Kidney (tissue), 14 donors: ENCODE results near the gene IGFBP6. TPM values are rescaled to one million over a fixed set of nuclear protein-coding genes. Genes with fewer than 3 reads are reported as not detected.
"Not testable (repeated sequence)": the region's sequence is repeated elsewhere in the genome, so short reads cannot be mapped to it uniquely, and the experiment has no call there.

Source experiments
- DNase-seq, 5 donors: peaks; one replicate each; pipeline ENCODE4 v3.0.0-alpha.2; 2013 to 2020
- FAIRE-seq: peaks from 2 replicates; lab custom pipeline; 2012; peaks lifted over from hg19 to GRCh38; lab: Jason Lieb, UNC
- H3K27ac ChIP-seq, 2 donors: one replicate each; pipeline ENCODE4 v1.7.0; 2013; ENCODE audit warnings: low read depth in 2 of 2, low read length in 2 of 2, inconsistent platforms in 1 of 2
- H3K27me3 ChIP-seq: one replicate; pipeline ENCODE4 v1.7.1; 2013; ENCODE audit warnings: low read length, inconsistent platforms; ENCODE audit not compliant: control insufficient read depth, insufficient read depth
- H3K36me3 ChIP-seq, 3 donors: one replicate each; pipeline versions ENCODE4 v1.7.0 to v1.7.1; 2013; ENCODE audit warnings: low read length in 3 of 3, control low read depth in 1 of 3, inconsistent platforms in 1 of 3; ENCODE audit not compliant: insufficient read depth in 3 of 3, control insufficient read depth in 2 of 3
- H3K4me1 ChIP-seq, 3 donors: one replicate each; pipeline versions ENCODE4 v1.7.0 to v1.7.1; 2013; ENCODE audit warnings: low read length in 3 of 3, inconsistent platforms in 1 of 3, low read depth in 1 of 3; ENCODE audit not compliant: control insufficient read depth in 2 of 3, insufficient read depth in 2 of 3
- H3K4me3 ChIP-seq, 3 donors: one replicate each; pipeline versions ENCODE4 v1.7.0 to v1.8.1; 2013; ENCODE audit warnings: low read length in 3 of 3, control low read depth in 1 of 3, inconsistent platforms in 1 of 3
- H3K9ac ChIP-seq, 3 donors: one replicate each; pipeline versions ENCODE4 v1.7.0 to v1.7.1; 2013; ENCODE audit warnings: low read length in 3 of 3, control low read depth in 1 of 3, inconsistent platforms in 1 of 3
- H3K9me3 ChIP-seq, 3 donors: one replicate each; pipeline versions ENCODE4 v1.7.0 to v1.7.1; 2013; ENCODE audit warnings: low read length in 3 of 3, control low read depth in 1 of 3, inconsistent platforms in 1 of 3; ENCODE audit not compliant: control insufficient read depth in 2 of 3, insufficient read depth in 1 of 3
- intact Hi-C: fragments of 100-400 bp; cut with DNase I; formaldehyde crosslinking; loops from one replicate; pipeline ENCODE4 v1.11.1; 2022
- polyA plus RNA-seq: library from polyadenylated mRNA; stranded (reverse); fragments of 350-450 nt; fragmentation: Illumina TruSeq; extraction: RNeasy Lipid Tissue Mini Kit (QIAGEN cat#74804); gene quantifications from one replicate; pipeline ENCODE4 v1.2.3, GENCODE V29; 2014; ENCODE audit warnings: low read depth, low replicate concordance; ENCODE audit not compliant: insufficient read depth
- total RNA-seq: library from RNA; stranded (reverse); fragmentation: NEBNext Ultra II Directional; extraction: Animal tissue kit (Norgen Biotek cat#: 25700); gene quantifications from one replicate; pipeline ENCODE4 v1.2.1, GENCODE V29; 2021
- TF ChIP-seq, protein P1 (sequence below): IDR thresholded peaks from 3 replicates; pipeline ENCODE4 v1.5.1; 2012; ENCODE audit warnings: mild to moderate bottlenecking, moderate library complexity, borderline replicate concordance; ENCODE audit not compliant: insufficient read depth; ENCODE audit errors: extremely low read depth
- donor health status: control.
- donor health status: control.
- donor health status: control.
- donor health status: control.
- donor health status: control.
- donor health status: DM: yes; HTN: yes; CAD: no.
- donor health status: Normal renal cell carcinoma (clear cell type).

IGFBP6 gene
- total and polyA plus RNA-seq, 2 donors from 2014 or later: 57.3 to 203 TPM

DNA sequence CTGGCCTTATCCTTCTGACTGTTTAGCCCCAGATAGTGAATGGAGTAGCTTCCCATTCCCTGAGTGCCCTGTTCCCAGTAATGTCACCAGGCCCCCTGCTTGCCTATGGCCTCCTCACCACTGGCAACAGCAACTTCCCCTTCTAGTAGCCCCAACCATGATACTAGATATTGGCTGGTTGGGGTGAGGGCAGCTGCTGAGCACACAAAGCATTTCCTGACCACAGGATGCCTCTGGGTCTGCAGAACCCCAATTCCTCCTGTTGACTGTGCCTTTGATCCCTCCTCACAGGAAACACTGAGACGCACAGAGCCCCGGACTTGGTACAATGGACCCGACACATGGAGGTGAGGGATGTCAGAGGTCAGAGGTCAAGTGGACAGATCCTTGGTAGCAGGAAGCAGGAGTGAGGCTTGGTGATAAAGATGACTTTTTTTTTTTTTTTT is 6.4 kb downstream of the IGFBP6 start:
- TF ChIP-seq, protein P1, sequence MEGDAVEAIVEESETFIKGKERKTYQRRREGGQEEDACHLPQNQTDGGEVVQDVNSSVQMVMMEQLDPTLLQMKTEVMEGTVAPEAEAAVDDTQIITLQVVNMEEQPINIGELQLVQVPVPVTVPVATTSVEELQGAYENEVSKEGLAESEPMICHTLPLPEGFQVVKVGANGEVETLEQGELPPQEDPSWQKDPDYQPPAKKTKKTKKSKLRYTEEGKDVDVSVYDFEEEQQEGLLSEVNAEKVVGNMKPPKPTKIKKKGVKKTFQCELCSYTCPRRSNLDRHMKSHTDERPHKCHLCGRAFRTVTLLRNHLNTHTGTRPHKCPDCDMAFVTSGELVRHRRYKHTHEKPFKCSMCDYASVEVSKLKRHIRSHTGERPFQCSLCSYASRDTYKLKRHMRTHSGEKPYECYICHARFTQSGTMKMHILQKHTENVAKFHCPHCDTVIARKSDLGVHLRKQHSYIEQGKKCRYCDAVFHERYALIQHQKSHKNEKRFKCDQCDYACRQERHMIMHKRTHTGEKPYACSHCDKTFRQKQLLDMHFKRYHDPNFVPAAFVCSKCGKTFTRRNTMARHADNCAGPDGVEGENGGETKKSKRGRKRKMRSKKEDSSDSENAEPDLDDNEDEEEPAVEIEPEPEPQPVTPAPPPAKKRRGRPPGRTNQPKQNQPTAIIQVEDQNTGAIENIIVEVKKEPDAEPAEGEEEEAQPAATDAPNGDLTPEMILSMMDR: no peak
- DNase-seq (no peak), FAIRE-seq (no peak)
- Histone ChIP-seq H3K36me3 (no peaks in the 10 kb centered on the region), H3K4me1 (peaks cover 3 to 24% (median 21%) of the 10 kb centered on the region in 3 donors), H3K9ac (no peak overlapping the region), H3K9me3 (no peaks in the 10 kb centered on the region), H3K27ac (peak overlapping the region in 1 of 2 donors; percentile 67), H3K4me3 (no peak overlapping the region), H3K27me3 (no peaks in the 10 kb centered on the region)
- intact Hi-C loops: no loop called here

DNA sequence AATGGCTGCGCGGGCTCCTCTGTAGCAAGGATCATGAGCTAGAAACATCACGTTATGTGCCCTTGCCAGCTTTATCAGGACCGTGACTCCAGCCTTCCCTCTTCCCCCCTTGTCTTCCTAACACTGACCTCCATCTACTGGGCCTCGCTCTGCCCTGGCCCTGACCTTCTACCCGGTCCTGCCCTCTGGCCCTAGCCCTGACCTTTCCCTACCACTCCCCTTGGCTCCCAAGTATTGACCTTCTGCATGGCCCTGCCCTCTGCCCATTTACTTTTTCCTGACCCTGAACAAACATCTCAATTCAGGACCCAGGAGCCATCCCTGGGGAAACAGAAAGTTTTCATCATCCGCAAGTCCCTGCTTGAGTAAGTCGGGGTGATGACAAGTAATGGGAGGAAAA is 7.8 kb downstream of the IGFBP6 start:
- FAIRE-seq (no peak), DNase-seq (no peak)
- TF ChIP-seq, protein P1: no peak
- Histone ChIP-seq H3K9me3 (no peaks in the 10 kb centered on the region), H3K27ac (no peak overlapping the region), H3K4me3 (no peak overlapping the region), H3K27me3 (no peaks in the 10 kb centered on the region), H3K4me1 (peaks cover 0 to 21% (median 17%) of the 10 kb centered on the region in 3 donors), H3K36me3 (no peaks in the 10 kb centered on the region), H3K9ac (no peak overlapping the region)
- intact Hi-C loops: no loop called here

DNA sequence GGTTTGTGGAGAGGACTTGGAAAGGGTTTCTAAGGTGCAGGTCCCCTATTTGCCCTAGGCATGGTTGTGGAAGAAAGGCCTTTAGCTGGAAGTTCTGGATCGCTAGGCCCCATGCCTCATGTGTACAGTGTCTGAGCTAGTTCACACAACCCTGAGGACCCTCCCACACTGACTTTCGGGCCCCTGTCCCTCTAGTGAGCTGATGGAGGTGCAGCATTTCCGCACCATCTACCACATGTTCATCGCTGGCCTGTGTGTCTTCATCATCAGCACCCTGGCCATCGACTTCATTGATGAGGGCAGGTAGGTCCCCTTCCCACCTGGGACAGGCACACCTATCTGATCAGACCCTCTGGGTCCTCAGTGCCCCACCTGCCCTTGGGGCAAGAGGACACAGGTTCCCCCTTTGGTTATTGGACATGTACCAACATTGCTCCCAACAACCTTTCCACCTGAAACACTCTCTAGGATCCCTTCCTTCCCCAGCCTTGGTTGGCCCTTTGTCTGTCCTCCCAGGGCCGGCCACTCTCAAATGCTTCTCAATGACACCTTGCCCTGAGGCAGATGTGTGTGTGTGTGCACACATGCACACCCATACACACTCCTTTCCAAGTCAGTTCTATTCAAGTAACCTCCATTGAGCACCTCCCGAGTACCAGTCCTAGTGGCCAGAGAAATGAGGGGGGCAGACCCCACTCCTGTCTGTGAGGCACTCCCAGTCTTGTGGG is 8.4 kb downstream of the IGFBP6 start:
- Histone ChIP-seq H3K27me3 (no peaks in the 10 kb centered on the region), H3K4me1 (peaks cover 0 to 18% (median 17%) of the 10 kb centered on the region in 3 donors), H3K36me3 (no peaks in the 10 kb centered on the region), H3K9ac (no peak overlapping the region), H3K9me3 (no peaks in the 10 kb centered on the region), H3K4me3 (no peak overlapping the region), H3K27ac (no peak overlapping the region)
- FAIRE-seq: no peak
- TF ChIP-seq, protein P1: no peak
- DNase-seq: no peak
- intact Hi-C loops: no loop called here

DNA sequence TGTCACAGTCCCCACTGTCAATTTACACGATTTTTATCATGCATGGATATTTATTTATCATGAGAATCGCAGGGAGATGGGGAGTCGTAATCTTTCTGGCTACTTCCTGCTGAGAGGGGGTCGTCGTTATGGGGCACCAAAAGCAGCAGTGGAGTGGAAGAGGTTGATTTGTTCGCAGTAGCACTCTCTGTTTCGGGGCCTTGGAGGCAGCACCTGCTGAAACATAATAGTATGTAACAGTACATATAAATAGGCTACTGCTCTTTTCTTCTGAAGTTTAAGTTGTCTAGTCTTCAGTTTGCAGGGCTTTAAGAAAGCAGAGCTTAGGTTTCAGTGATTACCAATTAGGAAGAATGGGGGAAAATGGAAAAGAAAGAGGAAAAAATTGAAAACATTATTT is 9.7 kb downstream of the IGFBP6 start:
- TF ChIP-seq, protein P1: no peak
- no peaks in the 10 kb centered on the region for H3K9me3 ChIP-seq
- FAIRE-seq (no peak), DNase-seq (no peak)
- no peak overlapping the region for H3K9ac ChIP-seq
- no peak overlapping the region for H3K4me3 ChIP-seq
- no peaks in the 10 kb centered on the region for H3K27me3 ChIP-seq
- H3K27ac ChIP-seq: no peak overlapping the region
- intact Hi-C loops: no loop called here
- peaks cover 0 to 15% (median 14%) of the 10 kb centered on the region in 3 donors for H3K4me1 ChIP-seq
- H3K36me3 ChIP-seq: no peaks in the 10 kb centered on the region

DNA sequence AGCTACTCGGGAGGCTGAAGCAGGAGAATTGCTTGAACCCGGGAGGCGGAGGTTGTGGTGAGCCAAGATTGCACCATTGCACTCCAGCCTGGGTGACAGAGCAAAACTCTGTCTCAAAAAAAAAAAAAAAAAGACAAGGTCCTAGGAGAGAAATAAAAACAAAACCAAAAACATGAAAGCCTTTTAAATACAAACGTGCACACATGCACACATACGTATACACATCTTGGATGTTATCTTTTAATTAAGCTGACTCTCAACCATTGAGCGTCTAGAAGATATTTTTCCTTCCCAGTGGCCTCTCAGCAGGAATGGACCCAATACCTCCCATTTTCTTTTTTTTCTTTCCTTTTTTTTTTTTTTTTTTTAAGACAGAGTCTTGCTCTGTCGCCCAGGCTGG is 15.0 kb downstream of the IGFBP6 start:
- DNase-seq, H3K4me3 ChIP-seq, intact Hi-C loops, H3K4me1 ChIP-seq, H3K27me3 ChIP-seq, H3K9ac ChIP-seq, H3K27ac ChIP-seq, H3K36me3 ChIP-seq, H3K9me3 ChIP-seq, FAIRE-seq: not testable (repeated sequence)
